Effector memory CD4-positive, alpha-beta T cell (primary cell): ENCODE data around the gene COX6B1.
"Not testable (repeated sequence)": the region's sequence is repeated elsewhere in the genome, so short reads cannot be mapped to it uniquely, and the experiment has no call there.

Experiments used
- DNase-seq, 3 donors: peaks; one replicate each; pipeline ENCODE4 v3.0.0-alpha.2; 2020
- H3K27ac ChIP-seq: 2 replicates; pipeline ENCODE4 v1.7.0; 2013; ENCODE audit warnings: mild to moderate bottlenecking, low read length, moderate library complexity; ENCODE audit not compliant: insufficient read depth, poor library complexity, severe bottlenecking
- H3K27me3 ChIP-seq: replicated peaks from 2 replicates; pipeline ENCODE4 v1.7.0; 2013; ENCODE audit warnings: mild to moderate bottlenecking, low read length; ENCODE audit not compliant: insufficient read depth, control insufficient read depth, poor library complexity, severe bottlenecking
- H3K36me3 ChIP-seq: 2 replicates; pipeline ENCODE4 v1.7.0; 2013; ENCODE audit warnings: mild to moderate bottlenecking, low read length, moderate library complexity; ENCODE audit not compliant: control insufficient read depth, insufficient read depth
- H3K4me1 ChIP-seq: 2 replicates; pipeline ENCODE4 v1.7.0; 2013; ENCODE audit warnings: low read length, mild to moderate bottlenecking; ENCODE audit not compliant: control insufficient read depth, insufficient read depth, poor library complexity, severe bottlenecking
- H3K4me3 ChIP-seq: 2 replicates; pipeline ENCODE4 v1.7.0; 2013; ENCODE audit warnings: low read length, low read depth, mild to moderate bottlenecking; ENCODE audit not compliant: insufficient read depth, poor library complexity, severe bottlenecking
- H3K9me3 ChIP-seq: 2 replicates; pipeline ENCODE4 v1.7.0; 2013; ENCODE audit warnings: mild to moderate bottlenecking, low read length, moderate library complexity; ENCODE audit not compliant: control insufficient read depth
- total RNA-seq, 3 donors: gene quantifications; one replicate each; lab custom pipeline; 2026; lab: John Stamatoyannopoulos, UW

COX6B1 gene, protein sequence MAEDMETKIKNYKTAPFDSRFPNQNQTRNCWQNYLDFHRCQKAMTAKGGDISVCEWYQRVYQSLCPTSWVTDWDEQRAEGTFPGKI
- total RNA-seq, result 42.1 to 56.5 (median 50.3) reads per million in 3 donors

DNA sequence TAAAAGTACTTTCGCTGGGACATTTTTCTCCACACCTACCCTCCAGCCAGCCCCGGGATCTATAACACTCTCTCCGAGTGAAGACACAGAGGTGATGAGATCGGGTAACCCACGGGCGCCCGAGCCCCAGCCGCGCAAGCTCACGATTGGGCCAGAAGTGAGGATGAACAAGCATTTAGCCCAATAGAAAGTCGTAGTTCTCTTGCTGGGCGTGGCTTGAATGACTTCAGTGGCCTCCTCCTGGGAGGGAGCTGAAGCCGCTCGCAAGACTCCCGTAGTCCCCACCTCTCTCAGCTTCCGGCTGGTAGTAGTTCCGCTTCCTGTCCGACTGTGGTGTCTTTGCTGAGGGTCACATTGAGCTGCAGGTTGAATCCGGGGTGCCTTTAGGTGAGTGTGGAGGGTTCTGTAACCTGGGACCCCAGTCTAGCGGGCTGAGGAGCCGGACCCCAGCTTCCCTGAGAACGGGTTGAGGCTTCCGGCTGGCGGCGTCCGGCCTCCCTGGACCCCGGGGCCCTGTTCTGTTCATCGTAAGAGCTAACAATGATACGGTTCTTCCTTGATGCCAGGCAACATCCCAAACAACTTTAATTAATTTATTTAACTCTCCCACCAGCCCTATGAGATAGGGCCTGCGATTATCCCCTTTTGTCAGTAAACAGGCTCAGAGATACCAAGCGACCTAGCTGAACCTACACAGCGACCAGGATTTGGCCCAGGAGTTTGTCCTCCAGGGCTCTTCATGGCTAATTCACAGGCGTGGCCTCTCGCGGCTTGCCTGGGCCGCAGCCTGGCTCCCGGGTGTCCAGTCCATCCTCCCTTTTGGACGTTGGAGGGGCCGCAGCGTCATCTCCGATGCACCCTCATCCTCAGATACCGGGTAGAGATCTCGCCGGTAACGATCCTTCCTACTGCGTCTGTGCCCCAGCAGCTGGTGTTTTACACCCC lies at the start of gene COX6B1:
Gene COX6B1, plus strand, starts transcription at position 307 of the 945 bp plus-strand sequence. CDS start 2,921 bp downstream, outside the sequence.
- H3K27me3 ChIP-seq, result no peaks in the 10 kb centered on the region
- peak within 1 kb of the TSS; percentile 83 for H3K4me3 ChIP-seq
- DNase-seq, result peak; percentile 84 to 91 (median 87)
- H3K9me3 ChIP-seq, result no peaks in the 10 kb centered on the region
- H3K36me3 ChIP-seq, result no peaks in the 10 kb centered on the region
- H3K27ac ChIP-seq, result peak within 1 kb of the TSS; percentile 78
- H3K4me1 ChIP-seq, result peaks cover 31% of the 10 kb centered on the region

DNA sequence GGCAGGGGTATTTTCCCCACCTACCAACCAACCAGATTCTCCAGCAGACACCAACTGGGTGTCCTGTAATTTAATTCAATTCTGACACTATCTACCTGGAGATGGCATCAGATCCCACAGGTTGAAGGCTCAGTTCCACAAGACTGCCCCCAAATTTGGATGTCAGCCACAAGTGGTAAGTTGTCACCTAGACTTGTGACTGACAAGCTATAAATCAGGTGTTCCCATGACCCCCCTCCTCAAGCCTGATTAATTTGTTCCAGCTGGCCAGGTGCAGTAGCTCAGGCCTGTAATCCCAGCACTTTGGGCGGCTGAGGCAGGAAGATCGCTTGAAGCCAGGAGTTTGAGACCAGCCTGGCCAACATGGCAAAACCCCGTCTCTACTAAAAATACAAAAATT lies 46.2 kb upstream of the COX6B1 start:
- Histone ChIP-seq H3K4me3 (no peak overlapping the region), H3K9me3 (no peaks in the 10 kb centered on the region), H3K4me1 (no peaks in the 10 kb centered on the region), H3K36me3 (no peaks in the 10 kb centered on the region), H3K27me3 (no peaks in the 10 kb centered on the region), H3K27ac (no peak overlapping the region)
- DNase-seq, result no peak

DNA sequence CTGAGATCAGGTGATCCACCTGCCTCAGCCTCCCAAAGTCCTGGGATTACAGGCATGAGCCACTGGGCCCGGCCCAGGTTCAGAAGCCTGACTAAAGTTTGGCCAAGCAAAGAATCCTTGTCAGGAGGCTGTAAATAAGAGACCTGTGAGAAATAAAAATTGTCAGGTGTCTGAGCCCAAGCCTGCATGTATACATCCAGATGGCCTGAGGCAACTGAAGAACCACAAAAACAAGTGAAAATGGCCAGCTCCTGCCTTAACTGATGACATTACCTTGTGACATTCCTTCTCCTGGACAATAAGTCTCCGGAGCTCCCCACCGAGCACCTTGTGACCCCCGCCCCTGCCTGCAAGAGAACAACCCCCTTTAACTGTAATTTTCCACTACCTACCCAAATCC lies 43.7 kb upstream of the COX6B1 start:
- H3K36me3 ChIP-seq, H3K27me3 ChIP-seq, H3K9me3 ChIP-seq, H3K4me1 ChIP-seq, H3K27ac ChIP-seq, H3K4me3 ChIP-seq, DNase-seq: not testable (repeated sequence)

DNA sequence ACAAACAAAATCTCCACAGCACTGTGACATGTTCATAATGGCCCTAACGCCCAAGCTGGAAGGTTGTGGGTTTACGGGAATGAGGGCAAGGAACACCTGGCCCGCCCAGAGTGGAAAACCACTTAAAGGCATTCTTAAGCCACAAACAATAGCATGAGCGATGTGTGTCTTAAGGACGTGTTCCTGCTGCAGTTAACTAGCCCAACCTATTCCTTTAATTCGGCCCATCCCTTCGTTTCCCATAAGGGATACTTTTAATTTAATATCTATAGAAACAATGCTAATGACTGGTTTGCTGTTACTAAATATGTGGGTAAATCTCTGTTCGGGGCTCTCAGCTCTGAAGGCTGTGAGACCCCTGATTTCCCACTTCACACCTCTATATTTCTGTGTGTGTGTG lies 41.0 kb upstream of the COX6B1 start:
- H3K27ac ChIP-seq, H3K4me3 ChIP-seq, H3K9me3 ChIP-seq, H3K36me3 ChIP-seq, DNase-seq, H3K27me3 ChIP-seq: not testable (repeated sequence)
- peaks cover 15% of the 10 kb centered on the region for H3K4me1 ChIP-seq

DNA sequence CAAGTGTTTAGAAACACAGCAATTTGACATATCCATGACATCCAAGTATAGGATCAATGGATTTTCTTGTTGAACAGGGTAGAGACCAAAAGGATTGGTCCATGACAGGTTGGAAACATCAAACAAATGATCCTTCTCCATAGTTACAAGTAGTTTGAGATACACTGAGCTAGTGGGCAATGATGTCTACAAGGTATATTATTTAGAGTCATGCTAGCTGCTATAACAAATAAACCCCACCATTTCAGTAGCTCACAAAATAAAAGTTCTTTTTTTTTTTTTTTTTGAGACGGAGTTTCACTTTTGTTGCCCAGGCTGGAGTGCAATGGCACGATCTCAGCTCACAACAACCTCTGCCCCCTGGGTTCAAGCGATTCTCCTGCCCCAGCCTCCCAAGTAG lies 40.5 kb upstream of the COX6B1 start:
- Histone ChIP-seq H3K36me3 (no peaks in the 10 kb centered on the region), H3K27me3 (no peaks in the 10 kb centered on the region), H3K9me3 (no peaks in the 10 kb centered on the region), H3K4me1 (peaks cover 17% of the 10 kb centered on the region), H3K27ac (no peak overlapping the region), H3K4me3 (no peak overlapping the region)
- DNase-seq, result no peak

DNA sequence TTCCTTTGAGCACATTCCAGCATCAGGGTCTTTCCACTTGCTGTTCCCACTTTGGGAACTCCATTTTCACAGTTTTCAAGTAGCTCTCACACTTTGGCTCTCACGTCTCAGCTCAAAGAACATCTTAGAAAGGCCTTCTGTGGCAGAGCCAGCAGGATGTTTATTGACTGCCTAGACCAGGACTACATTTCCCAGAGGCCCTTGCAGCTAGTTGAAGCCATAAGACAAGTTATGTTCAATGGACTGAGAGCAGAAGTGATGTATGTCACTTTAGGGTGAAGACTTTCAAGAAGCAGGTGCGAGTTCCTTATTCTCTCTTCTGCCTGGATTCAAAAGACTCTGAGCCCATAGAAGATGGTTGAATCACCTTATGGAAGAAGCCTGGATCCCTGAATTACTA lies 39.9 kb upstream of the COX6B1 start:
- no peak overlapping the region for H3K4me3 ChIP-seq
- no peak overlapping the region for H3K27ac ChIP-seq
- DNase-seq, result no peak
- H3K9me3 ChIP-seq, result no peaks in the 10 kb centered on the region
- H3K36me3 ChIP-seq, result no peaks in the 10 kb centered on the region
- peaks cover 22% of the 10 kb centered on the region for H3K4me1 ChIP-seq
- H3K27me3 ChIP-seq, result no peaks in the 10 kb centered on the region

DNA sequence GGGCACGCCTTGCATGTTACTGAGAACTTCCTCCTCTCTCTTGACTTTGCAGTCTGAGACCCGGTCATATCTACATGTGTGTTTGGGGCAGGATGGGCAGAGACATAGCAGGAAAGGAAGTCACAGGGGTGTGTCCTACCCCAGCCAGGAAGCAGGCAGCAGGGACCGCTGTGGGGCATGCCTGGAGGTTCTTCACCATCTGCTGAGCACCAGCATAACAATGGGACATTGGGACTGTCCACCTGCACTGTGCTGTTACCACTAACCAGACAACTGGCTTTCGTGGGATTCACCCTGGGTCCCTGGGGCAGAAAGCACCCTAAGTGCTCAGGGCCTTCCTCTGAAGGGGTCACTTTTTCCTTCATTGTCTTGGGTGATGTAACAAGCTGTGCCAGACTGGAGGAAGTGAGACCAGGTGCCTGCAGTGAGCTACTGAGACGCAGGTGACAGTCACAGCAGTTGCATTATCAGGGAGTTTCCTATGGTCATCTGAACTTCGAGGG lies 38.2 kb upstream of the COX6B1 start:
- no peaks in the 10 kb centered on the region for H3K36me3 ChIP-seq
- no peak for DNase-seq
- H3K27ac ChIP-seq, result peak overlapping the region; percentile 39
- H3K9me3 ChIP-seq, result no peaks in the 10 kb centered on the region
- no peaks in the 10 kb centered on the region for H3K27me3 ChIP-seq
- peak overlapping the region; percentile 8 for H3K4me3 ChIP-seq
- peaks cover 22% of the 10 kb centered on the region for H3K4me1 ChIP-seq

DNA sequence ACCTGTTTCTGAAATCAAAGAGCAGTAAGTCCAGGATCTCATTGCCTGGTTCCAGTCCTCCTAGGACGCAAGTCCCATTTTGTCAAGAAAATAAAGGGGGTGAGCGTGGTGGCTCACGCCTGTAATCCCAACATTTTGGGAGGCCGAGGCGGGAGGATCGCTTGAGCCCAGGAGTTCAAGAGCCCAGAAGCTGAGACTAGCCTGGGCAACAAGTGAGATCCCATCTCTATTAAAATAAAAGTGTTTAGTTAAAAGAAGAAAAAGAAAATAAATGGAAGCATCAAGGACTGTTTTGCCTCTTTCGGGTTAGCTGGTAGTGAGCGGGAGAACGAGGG lies 35.9 kb upstream of the COX6B1 start:
- no peak for DNase-seq
- Histone ChIP-seq H3K4me3 (peak overlapping the region; percentile 39), H3K9me3 (no peaks in the 10 kb centered on the region), H3K36me3 (no peaks in the 10 kb centered on the region), H3K27ac (no peak overlapping the region), H3K27me3 (no peaks in the 10 kb centered on the region), H3K4me1 (peaks cover 22% of the 10 kb centered on the region)

DNA sequence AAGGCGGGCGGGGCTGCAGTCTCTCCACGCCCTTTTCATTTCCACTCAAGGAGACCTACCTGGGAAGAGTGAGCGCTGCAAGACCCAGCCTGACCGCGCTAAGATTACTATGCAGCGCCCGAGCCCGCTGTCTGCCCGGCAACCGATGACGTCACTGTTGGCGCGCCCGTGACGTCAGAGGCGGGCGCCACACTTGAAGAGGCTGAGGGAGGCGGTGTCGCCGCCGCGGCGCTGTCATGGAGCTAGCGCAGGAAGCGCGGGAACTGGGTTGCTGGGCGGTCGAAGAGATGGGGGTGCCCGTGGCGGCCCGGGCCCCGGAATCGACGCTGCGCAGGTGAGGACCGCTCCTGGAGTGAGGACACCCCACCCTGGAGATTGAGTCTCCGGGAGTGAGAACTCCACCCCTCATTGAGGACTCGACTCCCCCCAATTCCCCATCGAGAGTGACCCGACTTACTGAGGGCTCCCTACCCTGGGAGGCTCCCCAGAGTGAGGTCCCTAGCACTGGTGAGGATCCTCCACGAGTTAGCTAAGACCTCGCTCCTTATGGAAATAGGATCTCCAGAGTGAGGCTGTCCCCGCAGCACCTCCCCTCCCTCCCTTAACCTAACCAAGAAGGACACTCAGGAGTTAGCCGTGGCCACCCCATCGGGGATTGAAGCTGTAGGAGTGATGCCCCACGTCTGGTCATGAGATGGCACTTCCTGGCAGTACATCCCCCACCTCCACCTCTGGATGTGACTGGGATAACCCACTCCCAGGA lies 35.4 kb upstream of the COX6B1 start, which contains the start of gene HAUS5:
Gene HAUS5, plus strand, starts transcription at position 177 of the 763 bp plus-strand sequence. Its CDS starts 60 bp downstream, at position 237.
- Histone ChIP-seq H3K36me3 (no peaks in the 10 kb centered on the region), H3K4me1 (peaks cover 22% of the 10 kb centered on the region), H3K4me3 (peak within 1 kb of the TSS; percentile 39), H3K27me3 (no peaks in the 10 kb centered on the region), H3K9me3 (no peaks in the 10 kb centered on the region), H3K27ac (peak within 1 kb of the TSS; percentile 65)
- DNase-seq, result peak; percentile 91 to 93 (median 93)
